Subcutaneous adipose tissue (tissue), 4 donors: ENCODE data around the gene CADM2. TPM values are rescaled to one million over a fixed set of nuclear protein-coding genes. Genes with fewer than 3 reads are reported as not detected.

Experiments used
- small RNA-seq: library from RNA; depleted of rRNA; stranded (forward); fragments of <200 nt; gene quantifications from one replicate; pipeline ENCODE3, GENCODE V24; 2016
- total RNA-seq, 4 donors: library from RNA; depleted of rRNA; stranded (reverse); fragments of >200 nt; gene quantifications; one replicate each; pipeline ENCODE4 v1.1.0, GENCODE V29; 2016
- TF ChIP-seq, protein P1 (sequence below): fragments of 450-650 bp; IDR thresholded peaks from one replicate; pipeline ENCODE4 v1.5.1; 2016; ENCODE audit warnings: low read depth, mild to moderate bottlenecking, control low read depth, antibody characterized with exemption, moderate library complexity

Gene CADM2
- total RNA-seq, 4 donors from 2014 or later, result 1.0 to 19.8 (median 4.4) TPM

DNA sequence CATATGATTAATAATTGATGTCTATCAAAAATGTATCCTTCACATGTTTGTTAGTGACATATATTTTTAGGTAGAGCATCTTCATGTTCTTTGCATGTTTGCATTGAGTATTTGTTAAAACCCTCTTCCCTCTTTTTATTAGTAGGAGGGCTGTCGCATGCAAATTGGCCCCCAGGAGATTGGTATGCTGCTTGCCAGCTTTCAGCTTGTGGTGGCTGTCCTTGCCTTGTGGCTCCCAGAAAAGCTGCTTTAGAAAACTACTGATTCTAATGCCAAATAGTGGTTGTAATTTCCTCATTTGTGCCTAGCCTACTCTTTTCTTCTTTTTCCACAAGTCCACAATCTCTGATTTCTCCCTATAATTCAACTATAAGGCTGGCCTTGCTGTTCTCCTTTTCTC is 1145.4 kb downstream of the CADM2 start:
- TF ChIP-seq, protein P1, sequence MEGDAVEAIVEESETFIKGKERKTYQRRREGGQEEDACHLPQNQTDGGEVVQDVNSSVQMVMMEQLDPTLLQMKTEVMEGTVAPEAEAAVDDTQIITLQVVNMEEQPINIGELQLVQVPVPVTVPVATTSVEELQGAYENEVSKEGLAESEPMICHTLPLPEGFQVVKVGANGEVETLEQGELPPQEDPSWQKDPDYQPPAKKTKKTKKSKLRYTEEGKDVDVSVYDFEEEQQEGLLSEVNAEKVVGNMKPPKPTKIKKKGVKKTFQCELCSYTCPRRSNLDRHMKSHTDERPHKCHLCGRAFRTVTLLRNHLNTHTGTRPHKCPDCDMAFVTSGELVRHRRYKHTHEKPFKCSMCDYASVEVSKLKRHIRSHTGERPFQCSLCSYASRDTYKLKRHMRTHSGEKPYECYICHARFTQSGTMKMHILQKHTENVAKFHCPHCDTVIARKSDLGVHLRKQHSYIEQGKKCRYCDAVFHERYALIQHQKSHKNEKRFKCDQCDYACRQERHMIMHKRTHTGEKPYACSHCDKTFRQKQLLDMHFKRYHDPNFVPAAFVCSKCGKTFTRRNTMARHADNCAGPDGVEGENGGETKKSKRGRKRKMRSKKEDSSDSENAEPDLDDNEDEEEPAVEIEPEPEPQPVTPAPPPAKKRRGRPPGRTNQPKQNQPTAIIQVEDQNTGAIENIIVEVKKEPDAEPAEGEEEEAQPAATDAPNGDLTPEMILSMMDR, result no peak

DNA sequence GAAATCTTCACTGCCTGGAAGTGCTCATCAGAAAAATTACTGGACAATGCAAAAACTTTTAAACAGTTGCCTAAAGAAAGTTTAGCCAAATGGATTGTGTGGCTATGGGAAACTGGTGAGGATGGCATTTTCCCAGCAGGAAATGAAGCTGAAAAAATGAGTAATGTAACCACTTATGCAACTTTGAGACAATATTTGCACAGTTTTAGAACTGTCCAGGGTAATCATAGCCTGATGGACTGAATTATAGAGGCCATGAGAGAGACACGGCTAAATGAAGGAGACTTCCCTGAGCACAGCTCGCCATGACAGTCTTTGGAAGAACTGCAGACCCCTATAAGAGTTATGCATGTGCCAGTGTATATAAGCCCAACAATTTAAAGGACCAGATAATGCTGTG is 1150.6 kb downstream of the CADM2 start:
- TF ChIP-seq, protein P1, result no peak

Small RNA genes within 50 kb of the gene (small RNA-seq; reads per million reads assigned to genes)
- not detected for gene MIR5688
